DMS153 (cell line): Measurements from ENCODE around the gene OR5L1.

Source experiments
- DNase-seq: peaks from one replicate; lab custom pipeline; 2025; lab: John Stamatoyannopoulos, UW

OR5L1 gene

GRCh38 chr11:55811067-55811466, at the start of gene OR5L1:
Gene OR5L1, plus strand, starts transcription at chr11:55811367. Its CDS starts 100 bp downstream, at chr11:55811467.
- no peak for DNase-seq

- no peak for DNase-seq
Observed at GRCh38 chr11:55773138-55773537, 38.0 kb upstream of the OR5L1 start, which contains the start of gene OR5D13. Gene OR5D13, plus strand, starts transcription at chr11:55773438. Its CDS starts 0 bp downstream, at chr11:55773438.

- DNase-seq: no peak
Observed at GRCh38 chr11:55791606-55792005, 19.6 kb upstream of the OR5L1 start.

- DNase-seq: no peak
Observed at GRCh38 chr11:55793321-55793720, 17.8 kb upstream of the OR5L1 start.

GRCh38 chr11:55795256-55795655, 15.9 kb upstream of the OR5L1 start, which contains the start of gene OR5D14:
Gene OR5D14, plus strand, starts transcription at chr11:55795556. Its CDS starts 0 bp downstream, at chr11:55795556.
- DNase-seq: no peak

GRCh38 chr11:55806248-55806647, 4.9 kb upstream of the OR5L1 start:
- DNase-seq: no peak

- no peak for DNase-seq
Observed at GRCh38 chr11:55819330-55819729, 8.2 kb downstream of the OR5L1 start, which contains the start of gene OR5D18. Gene OR5D18, plus strand, starts transcription at chr11:55819630. Its CDS starts 0 bp downstream, at chr11:55819630.

- DNase-seq: no peak
Observed at GRCh38 chr11:55826919-55827318, 15.8 kb downstream of the OR5L1 start, which contains the start of gene OR5L2. Gene OR5L2, plus strand, starts transcription at chr11:55827219. Its CDS starts 0 bp downstream, at chr11:55827219.

GRCh38 chr11:55838452-55838851, 27.3 kb downstream of the OR5L1 start, which contains the start of gene OR5D16:
Gene OR5D16, plus strand, starts transcription at chr11:55838752. Its CDS starts 0 bp downstream, at chr11:55838752.
- DNase-seq: no peak

- DNase-seq: no peak
Observed at GRCh38 chr11:55847453-55847852, 36.3 kb downstream of the OR5L1 start.

GRCh38 chr11:55849037-55849436, 37.9 kb downstream of the OR5L1 start:
- no peak for DNase-seq

- no peak for DNase-seq
Observed at GRCh38 chr11:55852141-55852540, 41.0 kb downstream of the OR5L1 start.

- DNase-seq: no peak
Observed at GRCh38 chr11:55854704-55855103, 43.5 kb downstream of the OR5L1 start.
